ENCODE measurements around the gene GTF2A1.

- TF ChIP-seq CTCF (IDR thresholded peaks at IDR 0.05): no peak
- no peak for TF ChIP-seq EP300 (IDR thresholded peaks at IDR 0.05)
- TF ChIP-seq POLR2A (IDR thresholded peaks at IDR 0.05): no peak
- TF ChIP-seq POLR2AphosphoS5 (IDR thresholded peaks at IDR 0.05): no peak
Measured at GRCh38 chr14:81247271-81247766, 26.6 kb upstream of the GTF2A1 start.
